Measurements from ENCODE around the gene MOB3C.

MOB3C gene

GRCh38 chr1:46617108-46617800 is 643 bp upstream of the MOB3C start:
- H2BK15ac ChIP-seq (ENCODE audit: low read depth, poor library complexity, severe bottlenecking), result peak overlapping the region; percentile 26
- no peak overlapping the region for H2AK5ac ChIP-seq (ENCODE audit: low read length, severe bottlenecking)
- H3K4me1 ChIP-seq (ENCODE audit: control insufficient read depth, insufficient read depth, low read depth, low read length), result peaks cover 32% of the 10 kb centered on the region
- peak overlapping the region; percentile 75 for H2AFZ ChIP-seq (ENCODE audit: low read depth, low read length)
- H3K23ac ChIP-seq (ENCODE audit: low read length in 2 of 2), result no peak overlapping the region
- peaks cover 6 to 7% of the 10 kb centered on the region in 2 experiments for H3K36me3 ChIP-seq (ENCODE audit: control insufficient read depth in 1 of 2, insufficient read depth in 2 of 2, low read depth in 1 of 2, low read length in 2 of 2)
- no peak overlapping the region for H4K91ac ChIP-seq (ENCODE audit: low read length)
- peak overlapping the region in 1 of 2 experiments; percentile 47 for H3K4ac ChIP-seq (ENCODE audit: low read depth in 1 of 2, low read length in 2 of 2)
- no peak for DNase-seq
- no peak overlapping the region for H2BK120ac ChIP-seq (ENCODE audit: low read depth, low read length)
- no peak overlapping the region for H2BK5ac ChIP-seq (ENCODE audit: low read depth, low read length, poor library complexity, severe bottlenecking)
- H3K9ac ChIP-seq (ENCODE audit: low read length), result peak overlapping the region; percentile 93
- peak overlapping the region; percentile 8 for H4K8ac ChIP-seq (ENCODE audit: low read length)
- peak overlapping the region; percentile 83 to 93 for H3K4me3 ChIP-seq (ENCODE audit: insufficient read depth in 1 of 2, low read depth in 1 of 2, low read length in 2 of 2)
- 59% methylated on average over 7 of the region's 10 CpGs for WGBS
- no peak overlapping the region for H3K14ac ChIP-seq (ENCODE audit: low read length in 2 of 2)
- peak overlapping the region; percentile 77 for H3K4me2 ChIP-seq (ENCODE audit: low read length, poor library complexity, severe bottlenecking)
- H3K27ac ChIP-seq (ENCODE audit: low read length, poor library complexity, severe bottlenecking), result peak overlapping the region; percentile 24
- no peak overlapping the region for H2BK12ac ChIP-seq (ENCODE audit: low read length in 2 of 2)
- peaks cover 22% of the 10 kb centered on the region for H3K79me1 ChIP-seq (replicated peaks; ENCODE audit: low read length, poor library complexity, severe bottlenecking)
- no peaks in the 10 kb centered on the region for H3K9me3 ChIP-seq (ENCODE audit: control insufficient read depth, low read length)
- H3K18ac ChIP-seq (ENCODE audit: low read depth in 1 of 2, low read length in 2 of 2), result peak overlapping the region in 1 of 2 experiments; percentile 18
- H3K27me3 ChIP-seq (ENCODE audit: control insufficient read depth in 1 of 2, insufficient read depth in 1 of 2, low read length in 2 of 2), result peaks cover 4 to 13% of the 10 kb centered on the region in 2 experiments

- H2BK120ac ChIP-seq (ENCODE audit: low read depth, low read length), result peak overlapping the region; percentile 35
- H3K9me3 ChIP-seq (ENCODE audit: control insufficient read depth, low read length), result no peaks in the 10 kb centered on the region
- H3K14ac ChIP-seq (ENCODE audit: low read length in 2 of 2), result peak overlapping the region in 1 of 2 experiments; percentile 19
- H3K18ac ChIP-seq (ENCODE audit: low read depth in 1 of 2, low read length in 2 of 2), result peak overlapping the region; percentile 13 to 45
- peak overlapping the region in 1 of 2 experiments; percentile 23 for H3K23ac ChIP-seq (ENCODE audit: low read length in 2 of 2)
- no peak overlapping the region for H3K27ac ChIP-seq (ENCODE audit: low read length, poor library complexity, severe bottlenecking)
- H3K4me3 ChIP-seq (ENCODE audit: insufficient read depth in 1 of 2, low read depth in 1 of 2, low read length in 2 of 2), result peak overlapping the region; percentile 83 to 93
- H2BK12ac ChIP-seq (ENCODE audit: low read length in 2 of 2), result no peak overlapping the region
- no peak overlapping the region for H2BK5ac ChIP-seq (ENCODE audit: low read depth, low read length, poor library complexity, severe bottlenecking)
- no peak overlapping the region for H2AFZ ChIP-seq (ENCODE audit: low read depth, low read length)
- peak overlapping the region; percentile 93 for H3K9ac ChIP-seq (ENCODE audit: low read length)
- peaks cover 28% of the 10 kb centered on the region for H3K79me1 ChIP-seq (replicated peaks; ENCODE audit: low read length, poor library complexity, severe bottlenecking)
- H3K4me1 ChIP-seq (ENCODE audit: control insufficient read depth, insufficient read depth, low read depth, low read length), result peaks cover 42% of the 10 kb centered on the region
- H3K36me3 ChIP-seq (ENCODE audit: control insufficient read depth in 1 of 2, insufficient read depth in 2 of 2, low read depth in 1 of 2, low read length in 2 of 2), result peaks cover 9 to 11% of the 10 kb centered on the region in 2 experiments
- no peak overlapping the region for H4K91ac ChIP-seq (ENCODE audit: low read length)
- peak; percentile 12 for DNase-seq
- H2BK15ac ChIP-seq (ENCODE audit: low read depth, poor library complexity, severe bottlenecking), result no peak overlapping the region
- H4K8ac ChIP-seq (ENCODE audit: low read length), result no peak overlapping the region
- 96% methylated on average over 3 of the region's 3 CpGs for WGBS
- H2AK5ac ChIP-seq (ENCODE audit: low read length, severe bottlenecking), result no peak overlapping the region
- peaks cover 4 to 13% of the 10 kb centered on the region in 2 experiments for H3K27me3 ChIP-seq (ENCODE audit: control insufficient read depth in 1 of 2, insufficient read depth in 1 of 2, low read length in 2 of 2)
- H3K4ac ChIP-seq (ENCODE audit: low read depth in 1 of 2, low read length in 2 of 2), result peak overlapping the region in 1 of 2 experiments; percentile 41
- peak overlapping the region; percentile 52 for H3K4me2 ChIP-seq (ENCODE audit: low read length, poor library complexity, severe bottlenecking)
Measured at GRCh38 chr1:46615735-46616134, 876 bp downstream of the MOB3C start.

GRCh38 chr1:46615088-46615487 is 1.5 kb downstream of the MOB3C start:
- H3K4me2 ChIP-seq (ENCODE audit: low read length, poor library complexity, severe bottlenecking), result no peak overlapping the region
- H2AK5ac ChIP-seq (ENCODE audit: low read length, severe bottlenecking), result peak overlapping the region; percentile 71
- no peaks in the 10 kb centered on the region for H3K9me3 ChIP-seq (ENCODE audit: control insufficient read depth, low read length)
- H3K9ac ChIP-seq (ENCODE audit: low read length), result peak overlapping the region; percentile 93
- H2BK5ac ChIP-seq (ENCODE audit: low read depth, low read length, poor library complexity, severe bottlenecking), result no peak overlapping the region
- peak overlapping the region in 1 of 2 experiments; percentile 93 for H3K4me3 ChIP-seq (ENCODE audit: insufficient read depth in 1 of 2, low read depth in 1 of 2, low read length in 2 of 2)
- no peak overlapping the region for H3K27ac ChIP-seq (ENCODE audit: low read length, poor library complexity, severe bottlenecking)
- peaks cover 31% of the 10 kb centered on the region for H3K79me1 ChIP-seq (replicated peaks; ENCODE audit: low read length, poor library complexity, severe bottlenecking)
- H2BK15ac ChIP-seq (ENCODE audit: low read depth, poor library complexity, severe bottlenecking), result peak overlapping the region; percentile 32
- no peak overlapping the region for H3K18ac ChIP-seq (ENCODE audit: low read depth in 1 of 2, low read length in 2 of 2)
- H3K23ac ChIP-seq (ENCODE audit: low read length in 2 of 2), result no peak overlapping the region
- peaks cover 0 to 13% of the 10 kb centered on the region in 2 experiments for H3K27me3 ChIP-seq (ENCODE audit: control insufficient read depth in 1 of 2, insufficient read depth in 1 of 2, low read length in 2 of 2)
- peak overlapping the region in 1 of 2 experiments; percentile 46 for H2BK12ac ChIP-seq (ENCODE audit: low read length in 2 of 2)
- no peak overlapping the region for H2BK120ac ChIP-seq (ENCODE audit: low read depth, low read length)
- no peak overlapping the region for H2AFZ ChIP-seq (ENCODE audit: low read depth, low read length)
- no peak overlapping the region for H4K8ac ChIP-seq (ENCODE audit: low read length)
- H3K4ac ChIP-seq (ENCODE audit: low read depth in 1 of 2, low read length in 2 of 2), result no peak overlapping the region
- H3K4me1 ChIP-seq (ENCODE audit: control insufficient read depth, insufficient read depth, low read depth, low read length), result peaks cover 42% of the 10 kb centered on the region
- H3K36me3 ChIP-seq (ENCODE audit: control insufficient read depth in 1 of 2, insufficient read depth in 2 of 2, low read depth in 1 of 2, low read length in 2 of 2), result peaks cover 9 to 12% of the 10 kb centered on the region in 2 experiments
- H3K14ac ChIP-seq (ENCODE audit: low read length in 2 of 2), result no peak overlapping the region
- no peak for DNase-seq
- WGBS, result 96% methylated on average over 2 of the region's 2 CpGs
- H4K91ac ChIP-seq (ENCODE audit: low read length), result no peak overlapping the region

GRCh38 chr1:46614604-46614984 is 2.0 kb downstream of the MOB3C start:
- H3K4ac ChIP-seq (ENCODE audit: low read depth in 1 of 2, low read length in 2 of 2), result no peak overlapping the region
- no peak overlapping the region for H3K18ac ChIP-seq (ENCODE audit: low read depth in 1 of 2, low read length in 2 of 2)
- H2BK15ac ChIP-seq (ENCODE audit: low read depth, poor library complexity, severe bottlenecking), result peak overlapping the region; percentile 32
- H3K27me3 ChIP-seq (ENCODE audit: control insufficient read depth in 1 of 2, insufficient read depth in 1 of 2, low read length in 2 of 2), result peaks cover 0 to 9% of the 10 kb centered on the region in 2 experiments
- H2AFZ ChIP-seq (ENCODE audit: low read depth, low read length), result no peak overlapping the region
- H3K9ac ChIP-seq (ENCODE audit: low read length), result no peak overlapping the region
- H4K91ac ChIP-seq (ENCODE audit: low read length), result no peak overlapping the region
- no peaks in the 10 kb centered on the region for H3K9me3 ChIP-seq (ENCODE audit: control insufficient read depth, low read length)
- H3K27ac ChIP-seq (ENCODE audit: low read length, poor library complexity, severe bottlenecking), result no peak overlapping the region
- no peak overlapping the region for H2BK120ac ChIP-seq (ENCODE audit: low read depth, low read length)
- peak overlapping the region; percentile 16 for H2AK5ac ChIP-seq (ENCODE audit: low read length, severe bottlenecking)
- H3K4me1 ChIP-seq (ENCODE audit: control insufficient read depth, insufficient read depth, low read depth, low read length), result peaks cover 42% of the 10 kb centered on the region
- 76% methylated on average over 2 of the region's 2 CpGs for WGBS
- no peak overlapping the region for H3K23ac ChIP-seq (ENCODE audit: low read length in 2 of 2)
- H2BK12ac ChIP-seq (ENCODE audit: low read length in 2 of 2), result peak overlapping the region in 1 of 2 experiments; percentile 9
- peaks cover 31% of the 10 kb centered on the region for H3K79me1 ChIP-seq (replicated peaks; ENCODE audit: low read length, poor library complexity, severe bottlenecking)
- DNase-seq, result no peak
- peak overlapping the region; percentile 27 for H4K8ac ChIP-seq (ENCODE audit: low read length)
- peaks cover 13 to 17% of the 10 kb centered on the region in 2 experiments for H3K36me3 ChIP-seq (ENCODE audit: control insufficient read depth in 1 of 2, insufficient read depth in 2 of 2, low read depth in 1 of 2, low read length in 2 of 2)
- no peak overlapping the region for H3K4me2 ChIP-seq (ENCODE audit: low read length, poor library complexity, severe bottlenecking)
- H3K4me3 ChIP-seq (ENCODE audit: insufficient read depth in 1 of 2, low read depth in 1 of 2, low read length in 2 of 2), result no peak overlapping the region
- no peak overlapping the region for H2BK5ac ChIP-seq (ENCODE audit: low read depth, low read length, poor library complexity, severe bottlenecking)
- no peak overlapping the region for H3K14ac ChIP-seq (ENCODE audit: low read length in 2 of 2)
